CD4-positive, alpha-beta T cell treated with Interleukin-10 for 1 hour (primary cell): ENCODE measurements around the gene STRADA.

Experiments
- DNase-seq: peaks from one replicate; pipeline ENCODE4 v3.0.0-alpha.2; 2020

Gene STRADA

DNA sequence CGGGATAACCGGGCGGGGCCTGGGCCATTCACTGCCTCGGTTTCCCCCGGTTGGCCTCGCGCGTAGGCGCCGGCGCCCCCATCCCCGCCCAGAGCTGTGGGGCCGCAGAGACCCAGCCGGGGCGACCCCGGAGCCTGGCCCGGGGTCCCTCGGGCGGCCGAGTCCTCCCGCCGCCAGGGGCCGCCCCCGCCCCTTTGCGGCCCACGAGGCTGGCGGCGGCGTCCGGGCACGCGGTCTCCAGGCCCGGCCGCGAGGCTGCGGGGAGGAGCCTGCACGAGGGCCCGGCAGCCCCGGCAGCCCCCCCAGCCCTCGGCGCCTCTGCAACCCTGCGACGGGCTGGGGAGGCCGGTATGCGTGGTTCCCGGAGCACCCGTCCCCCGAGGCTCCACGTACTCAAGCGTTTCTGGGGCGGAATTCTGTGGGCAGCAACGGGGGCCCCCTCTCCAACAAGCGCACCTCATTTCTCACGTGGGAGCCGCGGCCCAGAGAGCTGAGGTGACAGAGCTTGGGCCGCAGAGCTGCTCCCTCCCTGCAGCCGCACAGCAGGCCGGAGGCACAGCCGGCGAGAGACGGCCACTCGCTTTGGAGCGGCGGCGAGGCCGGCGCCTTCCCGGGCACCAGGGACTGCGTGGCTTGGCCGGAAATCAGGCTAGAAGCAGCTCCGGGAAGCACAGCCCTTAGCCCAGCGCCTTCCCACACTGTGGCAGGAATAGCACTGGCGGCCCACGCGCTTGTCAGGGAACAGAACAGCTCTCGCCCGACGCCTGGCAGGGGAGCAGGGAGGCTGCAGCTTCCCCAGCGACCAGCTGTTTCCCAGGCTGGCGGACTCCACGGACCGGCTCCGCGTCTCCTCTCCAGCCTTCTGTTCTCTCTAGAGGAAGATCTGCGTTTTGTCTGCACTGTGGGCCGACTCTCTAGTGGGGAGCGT, 40.8 kb downstream of the STRADA start:
- peak; percentile 63 for DNase-seq

GRCh38 chr17:63699638-63700527, 41.7 kb downstream of the STRADA start, which contains the start of gene LIMD2:
Gene LIMD2 (minus strand): TSS chr17:63700125. CDS start chr17:63699298, 827 bp downstream.
- DNase-seq: peak; percentile 91

GRCh38 chr17:63698886-63699637, 42.5 kb downstream of the STRADA start:
- peak; percentile 93 for DNase-seq

DNA sequence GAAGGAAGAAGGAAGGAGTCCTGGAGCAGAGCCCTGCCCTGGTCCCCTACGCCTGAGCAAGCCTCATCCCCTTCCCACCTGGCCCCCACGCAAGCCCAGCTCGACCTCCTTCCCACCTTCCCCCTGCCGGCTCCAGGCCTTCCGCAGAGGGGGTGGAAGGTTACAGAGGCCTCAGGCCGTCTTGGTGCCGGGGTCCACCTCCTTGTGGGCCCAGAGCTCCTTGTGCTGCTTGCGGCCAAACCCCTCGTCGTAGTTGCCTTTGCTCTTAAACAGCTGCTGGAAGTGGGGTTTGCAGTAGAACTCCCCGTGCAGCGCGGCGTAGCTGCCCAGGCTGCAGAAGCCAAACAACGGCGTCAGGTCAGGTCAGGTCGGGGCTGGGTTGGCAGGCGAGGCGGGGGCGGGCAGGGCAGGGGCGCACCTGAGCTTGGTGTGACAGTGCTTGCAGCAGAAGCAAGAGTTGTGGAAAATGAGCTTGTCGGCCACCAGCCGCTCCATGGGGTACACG, 43.2 kb downstream of the STRADA start:
- peak; percentile 35 for DNase-seq

DNA sequence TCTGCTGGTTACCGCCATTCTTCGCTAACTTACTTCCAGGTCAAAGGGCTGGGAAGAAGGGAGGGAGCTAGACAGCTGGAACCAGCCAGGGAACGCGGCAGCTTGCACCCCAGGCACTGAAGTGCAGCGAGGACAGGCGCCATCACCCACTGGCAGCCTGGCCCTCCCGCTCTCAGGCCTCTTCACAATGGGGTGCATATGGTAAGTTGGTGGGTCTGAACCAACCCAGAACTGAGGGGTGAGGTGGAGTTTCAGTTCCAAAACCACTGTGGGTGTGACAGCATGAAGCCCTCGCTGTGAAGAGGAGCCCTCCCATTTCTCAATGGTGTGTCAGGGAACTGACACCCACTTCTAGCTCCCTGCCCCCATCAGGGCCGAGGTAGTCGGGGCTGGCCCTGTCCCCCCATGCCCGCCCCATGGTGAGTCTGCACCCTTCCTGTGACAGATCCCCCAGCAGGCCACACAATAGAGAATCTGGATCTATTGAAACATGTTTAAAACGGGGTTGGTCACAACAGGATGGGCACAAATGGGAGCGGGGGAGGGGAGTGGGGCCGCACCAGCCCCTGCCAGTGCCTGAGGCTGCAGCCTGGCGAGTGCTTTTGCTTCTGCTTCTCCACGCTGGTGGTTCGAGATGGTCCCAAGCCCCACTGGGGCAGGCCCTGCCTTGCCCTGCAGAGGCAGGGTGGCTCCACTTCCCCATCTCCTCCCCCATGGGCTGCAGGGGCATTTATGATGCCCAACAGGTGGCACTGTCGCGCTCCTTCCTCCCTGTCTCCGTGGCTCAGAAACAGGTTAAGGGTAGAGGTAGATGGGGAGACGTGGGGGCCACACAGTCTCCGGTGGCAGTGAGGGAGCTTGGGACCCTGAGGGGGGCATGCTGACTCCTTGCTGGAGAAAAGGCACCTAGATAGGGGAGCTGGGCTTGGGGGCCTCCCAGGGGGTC, 44.0 kb downstream of the STRADA start:
- DNase-seq: peak; percentile 89

DNA sequence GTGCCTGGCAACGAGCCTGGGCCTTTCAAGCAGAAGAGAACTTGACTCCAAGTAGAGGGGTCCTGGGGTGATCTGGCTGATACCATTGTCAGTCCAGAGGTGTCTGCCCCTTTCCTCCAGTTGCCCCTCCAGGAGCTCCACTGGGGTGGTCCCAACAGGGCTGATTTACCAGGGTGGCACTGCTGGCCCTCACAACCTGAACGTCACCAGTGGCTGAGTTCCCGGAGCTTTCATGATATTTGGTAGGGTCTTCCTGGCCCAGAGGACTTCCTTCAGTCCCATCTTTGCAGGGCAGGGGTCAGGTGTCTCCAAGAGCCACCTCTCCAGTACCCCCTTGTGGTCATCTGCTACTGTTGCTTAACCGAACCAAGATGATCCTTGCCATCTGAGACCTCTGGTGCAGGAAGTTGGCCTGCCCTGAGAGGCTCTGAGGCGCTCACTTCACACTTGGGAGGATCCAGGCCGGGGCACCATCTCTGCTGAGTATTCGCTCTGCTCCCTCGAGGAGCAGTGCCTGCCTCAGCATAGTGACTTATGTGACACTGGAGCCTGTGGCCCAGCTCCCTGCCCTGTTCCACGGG, 45.1 kb downstream of the STRADA start:
- DNase-seq: peak; percentile 67

GRCh38 chr17:63695889-63696288, 45.7 kb downstream of the STRADA start:
- peak; percentile 23 for DNase-seq

GRCh38 chr17:63694950-63695773, 46.4 kb downstream of the STRADA start:
- DNase-seq: peak; percentile 42

DNA sequence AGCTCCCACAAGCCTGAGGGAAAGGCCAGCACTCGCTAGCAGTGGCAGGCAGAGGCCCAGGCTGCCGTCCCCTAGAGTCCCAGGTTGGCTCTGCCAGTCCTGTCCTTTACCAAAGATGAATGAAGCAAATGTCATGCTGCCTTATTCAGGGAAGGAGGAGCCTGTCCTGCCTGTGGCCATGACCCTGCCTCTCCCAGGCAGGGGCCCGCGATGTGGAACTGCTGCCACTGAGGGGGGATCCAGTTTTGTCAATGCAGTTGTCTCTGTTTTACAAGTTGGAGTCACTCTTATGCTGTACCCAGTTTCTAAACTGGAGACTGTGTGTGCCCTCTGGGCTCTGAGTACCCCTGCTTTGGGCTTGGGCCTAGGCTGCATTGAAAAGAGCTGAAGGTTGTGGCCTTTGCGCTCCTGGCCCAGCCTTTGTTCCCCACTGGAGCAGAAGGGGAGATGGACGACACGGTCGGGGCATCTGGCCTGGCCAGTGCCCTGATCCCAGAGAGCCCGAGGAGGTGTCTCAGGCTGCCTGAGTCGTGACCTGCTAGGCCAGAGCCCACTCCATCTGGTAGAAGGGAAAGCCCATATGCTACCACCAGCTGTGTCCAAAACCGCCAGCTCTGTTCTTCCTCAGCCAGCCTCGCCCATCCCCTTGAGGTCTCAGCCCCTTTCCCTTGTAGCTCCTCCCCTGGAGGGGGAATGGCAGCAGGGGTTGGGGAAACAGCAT, 47.2 kb downstream of the STRADA start:
- peak; percentile 55 for DNase-seq

- DNase-seq: peak; percentile 17
Measured at GRCh38 chr17:63693411-63694113, 48.0 kb downstream of the STRADA start.

- no peak for DNase-seq
Measured at GRCh38 chr17:63692195-63692816, 49.3 kb downstream of the STRADA start.

GRCh38 chr17:63689479-63689878, 52.1 kb downstream of the STRADA start:
- DNase-seq: no peak

- no peak for DNase-seq
Measured at GRCh38 chr17:63688396-63689020, 53.1 kb downstream of the STRADA start.

- no peak for DNase-seq
Measured at GRCh38 chr17:63686138-63686685, 55.4 kb downstream of the STRADA start.

GRCh38 chr17:63685578-63685977, 56.0 kb downstream of the STRADA start:
- no peak for DNase-seq

DNA sequence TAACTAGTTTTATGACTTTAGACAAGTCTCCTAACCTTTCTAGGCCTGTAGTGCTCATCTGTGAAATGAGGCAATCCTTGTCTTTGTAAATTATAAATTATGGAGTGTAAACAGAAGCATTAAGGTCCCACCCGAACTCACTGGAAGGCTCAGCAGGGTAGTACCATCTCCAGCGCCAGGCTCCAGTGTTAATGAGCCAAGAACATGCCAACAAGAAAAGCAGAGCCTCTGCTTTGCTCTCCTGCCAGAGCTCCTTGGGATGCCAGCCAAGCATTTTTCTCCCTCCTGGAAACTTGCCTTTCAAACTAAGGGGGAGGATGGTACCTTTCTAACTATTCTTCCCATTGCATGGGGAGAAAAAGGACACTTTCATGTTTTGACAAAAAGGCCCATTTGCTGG, 56.6 kb downstream of the STRADA start:
- no peak for DNase-seq

- DNase-seq: no peak
Measured at GRCh38 chr17:63682981-63683380, 58.6 kb downstream of the STRADA start.
